Measurements from ENCODE around the gene RAMP3.

The RAMP3 gene

GRCh38 chr7:45117582-45117981 is 40.0 kb upstream of the RAMP3 start:
- no peaks in the 10 kb centered on the region; the same call in 1 of the 2 replicates for H3F3A ChIP-seq (ENCODE audit: low read depth)
- no peak overlapping the region for H2AFZ ChIP-seq (ENCODE audit: low read length)
- no peaks in the 10 kb centered on the region for H3K27me3 ChIP-seq (ENCODE audit: insufficient read depth, low read length, poor library complexity, severe bottlenecking)
- 0 out of 2 replicates have a peak, but pooled peaks cover 2% of the 10 kb centered on the region for H3K79me2 ChIP-seq (ENCODE audit: insufficient read depth, low read length)
- H3K4me3 ChIP-seq (ENCODE audit: low read length, poor library complexity, severe bottlenecking), result no peak overlapping the region
- no peaks in the 10 kb centered on the region for H3K9me2 ChIP-seq (replicated peaks; ENCODE audit: low read depth, low read length)
- no peak overlapping the region for H3K4me2 ChIP-seq (ENCODE audit: low read depth, low read length, poor library complexity, severe bottlenecking)
- no peaks in the 10 kb centered on the region for H4K20me1 ChIP-seq (ENCODE audit: insufficient read depth, low read length, poor library complexity, severe bottlenecking)
- no peaks in the 10 kb centered on the region for H3K36me3 ChIP-seq (ENCODE audit: insufficient read depth, low read length)
- H3K9ac ChIP-seq (ENCODE audit: low read depth, low read length, poor library complexity, severe bottlenecking), result no peak overlapping the region
- TF ChIP-seq CTCF (conservative IDR thresholded peaks at IDR 0.05; ENCODE audit: low read length), result no peak
- no peak for TF ChIP-seq EZH2phosphoT487 (IDR thresholded peaks at IDR 0.05; ENCODE audit: borderline replicate concordance)
- no peaks in the 10 kb centered on the region for H3K9me3 ChIP-seq (ENCODE audit: insufficient read depth, low read depth, low read length)
- peaks cover 2% of the 10 kb centered on the region for H3K4me1 ChIP-seq (ENCODE audit: insufficient read depth, low read length, poor library complexity, severe bottlenecking)

GRCh38 chr7:45118292-45118691 is 39.3 kb upstream of the RAMP3 start:
- no peaks in the 10 kb centered on the region for H3K9me3 ChIP-seq (ENCODE audit: insufficient read depth, low read depth, low read length)
- H3K36me3 ChIP-seq (ENCODE audit: insufficient read depth, low read length), result no peaks in the 10 kb centered on the region
- no peak overlapping the region for H3K4me3 ChIP-seq (ENCODE audit: low read length, poor library complexity, severe bottlenecking)
- no peak overlapping the region for H2AFZ ChIP-seq (ENCODE audit: low read length)
- H3K4me1 ChIP-seq (ENCODE audit: insufficient read depth, low read length, poor library complexity, severe bottlenecking), result peaks cover under 1% of the 10 kb centered on the region
- no peaks in the 10 kb centered on the region for H4K20me1 ChIP-seq (ENCODE audit: insufficient read depth, low read length, poor library complexity, severe bottlenecking)
- H3F3A ChIP-seq (ENCODE audit: low read depth), result no peaks in the 10 kb centered on the region; the same call in 1 of the 2 replicates
- no peaks in the 10 kb centered on the region for H3K79me2 ChIP-seq (ENCODE audit: insufficient read depth, low read length)
- H3K27me3 ChIP-seq (ENCODE audit: insufficient read depth, low read length, poor library complexity, severe bottlenecking), result no peaks in the 10 kb centered on the region
- no peak for TF ChIP-seq EZH2phosphoT487 (IDR thresholded peaks at IDR 0.05; ENCODE audit: borderline replicate concordance)
- TF ChIP-seq CTCF (conservative IDR thresholded peaks at IDR 0.05; ENCODE audit: low read length), result no peak
- H3K4me2 ChIP-seq (ENCODE audit: low read depth, low read length, poor library complexity, severe bottlenecking), result no peak overlapping the region
- H3K9ac ChIP-seq (ENCODE audit: low read depth, low read length, poor library complexity, severe bottlenecking), result no peak overlapping the region
- H3K9me2 ChIP-seq (replicated peaks; ENCODE audit: low read depth, low read length), result no peaks in the 10 kb centered on the region

GRCh38 chr7:45118889-45119331 is 38.7 kb upstream of the RAMP3 start:
- Histone ChIP-seq H3K9me3 (ENCODE audit: insufficient read depth, low read depth, low read length) (no peaks in the 10 kb centered on the region), H3K4me2 (ENCODE audit: low read depth, low read length, poor library complexity, severe bottlenecking) (no peak overlapping the region), H3K27me3 (ENCODE audit: insufficient read depth, low read length, poor library complexity, severe bottlenecking) (no peaks in the 10 kb centered on the region), H3K79me2 (ENCODE audit: insufficient read depth, low read length) (no peaks in the 10 kb centered on the region), H2AFZ (ENCODE audit: low read length) (no peak overlapping the region), H3K36me3 (ENCODE audit: insufficient read depth, low read length) (no peaks in the 10 kb centered on the region), H4K20me1 (ENCODE audit: insufficient read depth, low read length, poor library complexity, severe bottlenecking) (no peaks in the 10 kb centered on the region), H3K4me3 (ENCODE audit: low read length, poor library complexity, severe bottlenecking) (no peak overlapping the region), H3K4me1 (ENCODE audit: insufficient read depth, low read length, poor library complexity, severe bottlenecking) (peaks cover 5% of the 10 kb centered on the region), H3F3A (ENCODE audit: low read depth) (no peaks in the 10 kb centered on the region), H3K9ac (ENCODE audit: low read depth, low read length, poor library complexity, severe bottlenecking) (no peak overlapping the region), H3K9me2 (replicated peaks; ENCODE audit: low read depth, low read length) (no peaks in the 10 kb centered on the region)
- TF ChIP-seq CTCF (conservative IDR thresholded peaks at IDR 0.05; ENCODE audit: low read length), result no peak
- TF ChIP-seq EZH2phosphoT487 (IDR thresholded peaks at IDR 0.05; ENCODE audit: borderline replicate concordance), result no peak

All from Loucy (cell line).